ENCODE measurements around the gene DBN1. TPM values are rescaled to one million over a fixed set of nuclear protein-coding genes. Genes with fewer than 3 reads are reported as not detected.

The DBN1 gene
- total RNA-seq, 1 donor = 214 TPM

- TF ChIP-seq CTCF (IDR thresholded peaks at IDR 0.05; ENCODE audit: insufficient read depth, low read depth, low read length) = no peak
- no peak overlapping the region for H3K4me3 ChIP-seq (ENCODE audit: low read depth, low read length)
- DNase-seq (ENCODE audit: low read depth) = no peak
Measured at GRCh38 chr5:177509991-177510566, 36.6 kb upstream of the DBN1 start.

- TF ChIP-seq CTCF (IDR thresholded peaks at IDR 0.05; ENCODE audit: insufficient read depth, low read depth, low read length) = no peak
- DNase-seq (ENCODE audit: low read depth) = no peak
- H3K4me3 ChIP-seq (ENCODE audit: low read depth, low read length) = peak within 1 kb of the TSS; percentile 10
Measured at GRCh38 chr5:177509381-177509951, 36.0 kb upstream of the DBN1 start, which contains the start of gene DOK3. DOK3 (minus strand) TSS chr5:177509826; CDS start chr5:177509540, 286 bp downstream.

- no peak overlapping the region for H3K4me3 ChIP-seq (ENCODE audit: low read depth, low read length)
- no peak for DNase-seq (ENCODE audit: low read depth)
- no peak for TF ChIP-seq CTCF (IDR thresholded peaks at IDR 0.05; ENCODE audit: insufficient read depth, low read depth, low read length)
Measured at GRCh38 chr5:177508837-177509236, 35.4 kb upstream of the DBN1 start.

- no peak overlapping the region for H3K4me3 ChIP-seq (ENCODE audit: low read depth, low read length)
- TF ChIP-seq CTCF (IDR thresholded peaks at IDR 0.05; ENCODE audit: insufficient read depth, low read depth, low read length) = no peak
Measured at GRCh38 chr5:177508221-177508611, 34.8 kb upstream of the DBN1 start.

GRCh38 chr5:177507596-177508220, 34.3 kb upstream of the DBN1 start:
- no peak for DNase-seq (ENCODE audit: low read depth)
- TF ChIP-seq CTCF (IDR thresholded peaks at IDR 0.05; ENCODE audit: insufficient read depth, low read depth, low read length) = no peak

More at GRCh38 chr5:177508221-177508611, 34.8 kb upstream of the DBN1 start:
- no peak for DNase-seq (ENCODE audit: low read depth)

GRCh38 chr5:177507165-177507564, 33.7 kb upstream of the DBN1 start:
- no peak overlapping the region for H3K4me3 ChIP-seq (ENCODE audit: low read depth, low read length)
- DNase-seq (ENCODE audit: low read depth) = peak; percentile 9
- peak; percentile 33 for TF ChIP-seq CTCF (IDR thresholded peaks at IDR 0.05; ENCODE audit: insufficient read depth, low read depth, low read length)

More at GRCh38 chr5:177507596-177508220, 34.3 kb upstream of the DBN1 start:
- H3K4me3 ChIP-seq (ENCODE audit: low read depth, low read length) = no peak overlapping the region
